ENCODE data around the gene ACTA1.

DNA sequence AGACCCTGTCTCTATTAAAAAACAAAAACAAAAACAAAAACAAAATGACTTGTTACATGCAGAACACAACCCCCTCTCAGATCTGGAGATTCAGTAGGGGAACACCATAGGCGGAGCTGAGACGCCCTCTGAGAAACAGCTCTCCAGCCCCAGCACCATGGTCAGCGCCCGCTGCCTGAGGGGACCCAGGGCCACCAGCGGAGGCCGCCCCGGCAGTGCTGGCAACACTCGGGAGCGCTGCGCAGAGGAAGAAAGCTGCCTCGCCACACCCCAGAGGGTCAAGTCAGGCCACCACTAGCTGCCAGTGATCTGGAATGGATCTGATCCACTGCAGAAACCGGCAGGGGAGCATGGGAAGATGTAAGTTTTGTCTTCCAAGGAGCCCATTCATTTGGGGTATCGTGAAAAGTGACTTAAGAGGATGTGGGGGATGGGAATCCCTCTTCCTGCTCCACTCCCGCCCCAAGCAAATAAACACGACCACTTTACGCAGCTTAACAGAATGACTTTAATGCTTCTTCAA is 3.1 kb downstream of the ACTA1 start:
- TF ChIP-seq, protein P1, sequence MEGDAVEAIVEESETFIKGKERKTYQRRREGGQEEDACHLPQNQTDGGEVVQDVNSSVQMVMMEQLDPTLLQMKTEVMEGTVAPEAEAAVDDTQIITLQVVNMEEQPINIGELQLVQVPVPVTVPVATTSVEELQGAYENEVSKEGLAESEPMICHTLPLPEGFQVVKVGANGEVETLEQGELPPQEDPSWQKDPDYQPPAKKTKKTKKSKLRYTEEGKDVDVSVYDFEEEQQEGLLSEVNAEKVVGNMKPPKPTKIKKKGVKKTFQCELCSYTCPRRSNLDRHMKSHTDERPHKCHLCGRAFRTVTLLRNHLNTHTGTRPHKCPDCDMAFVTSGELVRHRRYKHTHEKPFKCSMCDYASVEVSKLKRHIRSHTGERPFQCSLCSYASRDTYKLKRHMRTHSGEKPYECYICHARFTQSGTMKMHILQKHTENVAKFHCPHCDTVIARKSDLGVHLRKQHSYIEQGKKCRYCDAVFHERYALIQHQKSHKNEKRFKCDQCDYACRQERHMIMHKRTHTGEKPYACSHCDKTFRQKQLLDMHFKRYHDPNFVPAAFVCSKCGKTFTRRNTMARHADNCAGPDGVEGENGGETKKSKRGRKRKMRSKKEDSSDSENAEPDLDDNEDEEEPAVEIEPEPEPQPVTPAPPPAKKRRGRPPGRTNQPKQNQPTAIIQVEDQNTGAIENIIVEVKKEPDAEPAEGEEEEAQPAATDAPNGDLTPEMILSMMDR (IDR thresholded peaks at IDR 0.05) = no peak
- TF ChIP-seq EZH2 (IDR thresholded peaks at IDR 0.05; ENCODE audit: borderline replicate concordance, insufficient read depth, low read depth, low read length, poor library complexity, severe bottlenecking) = no peak

Measured in B cell (primary cell).